GM21576 (cell line): ENCODE measurements around the gene AXIN2.
"Not testable (repeated sequence)": the region's sequence is repeated elsewhere in the genome, so short reads cannot be mapped to it uniquely, and the experiment has no call there.

Experiments
- ATAC-seq: cut with Tn5 transposase; IDR thresholded peaks from one replicate; pipeline ENCODE4 v1.9.1; 2021; ENCODE audit warnings: mild to moderate bottlenecking, moderate library complexity; ENCODE audit not compliant: unreplicated experiment

The AXIN2 gene

GRCh38 chr17:65487990-65488389, 73.5 kb downstream of the AXIN2 start:
- no peak for ATAC-seq

GRCh38 chr17:65487161-65487560, 74.3 kb downstream of the AXIN2 start:
- no peak for ATAC-seq

GRCh38 chr17:65485388-65486299, 75.8 kb downstream of the AXIN2 start:
- no peak for ATAC-seq

GRCh38 chr17:65484405-65484804, 77.0 kb downstream of the AXIN2 start:
- not testable (repeated sequence) for ATAC-seq

- no peak for ATAC-seq
These were observed 78.0 kb downstream of the AXIN2 start for GRCh38 chr17:65483438-65483837.

- no peak for ATAC-seq
These were observed 79.2 kb downstream of the AXIN2 start for GRCh38 chr17:65482201-65482600.

- ATAC-seq: no peak
These were observed 82.2 kb downstream of the AXIN2 start for GRCh38 chr17:65479282-65479681.
